Measurements from ENCODE around the gene MEX3C. TPM values are rescaled to one million over a fixed set of nuclear protein-coding genes. Genes with fewer than 3 reads are reported as not detected.

Gene MEX3C
- total and polyA plus RNA-seq, 2 experiments from 2014 or later: 21.0 to 67.3 TPM

DNA sequence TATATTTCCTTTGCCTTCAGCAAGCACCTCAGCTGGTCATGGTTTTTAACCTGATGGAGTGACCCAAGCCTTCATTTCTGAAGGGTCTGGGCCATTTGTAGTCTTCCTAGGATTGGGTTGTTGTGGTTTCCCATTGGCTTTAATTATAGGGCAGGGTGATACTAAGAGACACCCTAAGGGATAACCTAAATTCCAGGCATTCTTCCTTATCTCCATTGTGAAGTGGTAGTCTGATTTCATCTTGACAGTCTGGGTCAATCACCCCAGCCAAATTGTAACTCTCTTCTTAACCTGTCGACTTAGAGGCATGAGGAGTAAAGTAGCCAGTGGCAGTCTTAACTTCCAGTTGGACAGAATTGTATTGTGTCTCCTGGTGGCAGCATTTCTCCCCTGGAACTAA lies 30.2 kb upstream of the MEX3C start:
- Histone ChIP-seq H3K4me2 (no peak overlapping the region), H2AFZ (no peak overlapping the region), H3K9me2 (replicated peaks; ENCODE audit: insufficient read depth) (no peaks in the 10 kb centered on the region), H3K36me3 (replicated peaks; ENCODE audit: insufficient read depth, low read depth) (no peaks in the 10 kb centered on the region), H3K27me3 (no peaks in the 10 kb centered on the region), H3K4me3 (no peak overlapping the region), H3K9me3 (ENCODE audit: low read depth) (no peaks in the 10 kb centered on the region), H3K4me1 (ENCODE audit: insufficient read depth) (no peaks in the 10 kb centered on the region), H4K20me1 (ENCODE audit: insufficient read depth, poor library complexity, severe bottlenecking) (no peaks in the 10 kb centered on the region), H3K79me2 (no peaks in the 10 kb centered on the region), H3K27ac (no peak overlapping the region)
- DNase-seq (ENCODE audit: low spot score): no peak
- no peak for TF ChIP-seq EZH2phosphoT487 (IDR thresholded peaks at IDR 0.05; ENCODE audit: low read depth, severe bottlenecking, unreplicated experiment)
- TF ChIP-seq, protein P1, sequence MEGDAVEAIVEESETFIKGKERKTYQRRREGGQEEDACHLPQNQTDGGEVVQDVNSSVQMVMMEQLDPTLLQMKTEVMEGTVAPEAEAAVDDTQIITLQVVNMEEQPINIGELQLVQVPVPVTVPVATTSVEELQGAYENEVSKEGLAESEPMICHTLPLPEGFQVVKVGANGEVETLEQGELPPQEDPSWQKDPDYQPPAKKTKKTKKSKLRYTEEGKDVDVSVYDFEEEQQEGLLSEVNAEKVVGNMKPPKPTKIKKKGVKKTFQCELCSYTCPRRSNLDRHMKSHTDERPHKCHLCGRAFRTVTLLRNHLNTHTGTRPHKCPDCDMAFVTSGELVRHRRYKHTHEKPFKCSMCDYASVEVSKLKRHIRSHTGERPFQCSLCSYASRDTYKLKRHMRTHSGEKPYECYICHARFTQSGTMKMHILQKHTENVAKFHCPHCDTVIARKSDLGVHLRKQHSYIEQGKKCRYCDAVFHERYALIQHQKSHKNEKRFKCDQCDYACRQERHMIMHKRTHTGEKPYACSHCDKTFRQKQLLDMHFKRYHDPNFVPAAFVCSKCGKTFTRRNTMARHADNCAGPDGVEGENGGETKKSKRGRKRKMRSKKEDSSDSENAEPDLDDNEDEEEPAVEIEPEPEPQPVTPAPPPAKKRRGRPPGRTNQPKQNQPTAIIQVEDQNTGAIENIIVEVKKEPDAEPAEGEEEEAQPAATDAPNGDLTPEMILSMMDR (IDR thresholded peaks at IDR 0.05; ENCODE audit: poor library complexity): no peak
- TF ChIP-seq EZH2 (IDR thresholded peaks at IDR 0.05; ENCODE audit: borderline replicate concordance): no peak
- WGBS (ENCODE audit: low lambda C conversion rate, missing lambda C conversion rate): 52% methylated on average over 1 of the region's 1 CpG

DNA sequence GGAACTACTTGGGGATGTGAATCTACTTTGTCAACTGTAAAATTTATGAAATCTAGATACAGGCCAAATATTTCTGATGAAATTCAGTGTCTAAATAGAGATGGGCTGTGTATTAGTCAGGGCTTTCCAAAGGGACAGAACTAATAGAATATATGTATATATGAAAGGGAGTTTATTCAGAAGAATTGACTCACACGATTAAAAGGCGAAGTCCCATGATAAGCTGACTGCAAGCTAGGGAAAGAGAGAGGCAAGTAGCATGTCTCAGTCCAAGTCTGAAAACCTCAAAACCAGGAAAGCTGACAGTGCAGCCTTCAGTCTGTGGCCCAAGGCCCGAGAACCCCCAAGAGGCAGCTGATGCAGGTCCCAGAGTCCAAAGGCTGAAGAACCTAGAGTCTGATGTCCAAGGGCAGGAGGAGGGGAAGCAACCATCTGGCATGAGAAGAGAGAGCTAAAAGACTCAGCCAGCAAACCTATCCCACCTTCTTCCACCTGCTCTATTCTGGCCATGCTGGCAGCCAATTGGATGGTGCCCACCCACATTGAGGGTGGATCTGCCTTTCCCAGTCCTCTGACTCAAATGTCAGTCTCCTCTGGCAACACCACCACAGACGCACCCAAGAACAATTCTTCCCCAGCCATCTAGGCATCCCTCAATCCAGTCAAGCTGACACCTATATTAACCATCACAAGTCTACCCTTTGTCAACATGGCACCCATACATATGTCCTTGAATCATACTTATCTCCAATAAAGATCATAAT lies 29.3 kb upstream of the MEX3C start:
- TF ChIP-seq, protein P1 (IDR thresholded peaks at IDR 0.05; ENCODE audit: poor library complexity): no peak
- TF ChIP-seq EZH2phosphoT487 (IDR thresholded peaks at IDR 0.05; ENCODE audit: low read depth, severe bottlenecking, unreplicated experiment) (no peak), EZH2 (IDR thresholded peaks at IDR 0.05; ENCODE audit: borderline replicate concordance) (no peak)
- no peak overlapping the region for H2AFZ ChIP-seq
- H3K4me2 ChIP-seq: no peak overlapping the region
- no peaks in the 10 kb centered on the region for H3K79me2 ChIP-seq
- no peaks in the 10 kb centered on the region for H3K36me3 ChIP-seq (replicated peaks; ENCODE audit: insufficient read depth, low read depth)
- DNase-seq (ENCODE audit: low spot score): no peak
- no peak overlapping the region for H3K4me3 ChIP-seq
- 93% methylated on average over 4 of the region's 4 CpGs for WGBS (ENCODE audit: low lambda C conversion rate, missing lambda C conversion rate)
- H3K4me1 ChIP-seq (ENCODE audit: insufficient read depth): no peaks in the 10 kb centered on the region
- no peaks in the 10 kb centered on the region for H3K9me2 ChIP-seq (replicated peaks; ENCODE audit: insufficient read depth)
- H4K20me1 ChIP-seq (ENCODE audit: insufficient read depth, poor library complexity, severe bottlenecking): no peaks in the 10 kb centered on the region
- H3K27ac ChIP-seq: no peak overlapping the region
- no peaks in the 10 kb centered on the region for H3K27me3 ChIP-seq
- no peaks in the 10 kb centered on the region for H3K9me3 ChIP-seq (ENCODE audit: low read depth)

DNA sequence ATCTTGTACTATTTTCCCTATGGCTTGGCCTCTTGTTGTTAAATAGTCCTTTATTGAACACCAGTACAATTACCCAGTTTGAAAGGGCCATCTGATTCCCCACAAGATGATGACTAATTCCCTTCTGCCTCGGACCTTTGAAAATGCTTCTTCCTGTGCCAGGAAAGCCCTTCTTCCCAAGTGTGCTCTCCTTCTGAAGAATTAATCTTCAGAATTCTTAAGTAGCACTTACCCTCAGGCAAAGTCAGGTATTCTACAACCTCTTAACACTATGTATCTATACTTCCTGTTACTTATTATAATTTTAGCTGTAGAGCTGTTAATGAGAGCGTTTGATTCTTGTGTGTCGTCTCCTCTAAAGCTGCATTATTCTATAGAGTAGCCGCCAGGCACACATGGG lies 28.6 kb upstream of the MEX3C start:
- H2AFZ ChIP-seq: no peak overlapping the region
- H3K27me3 ChIP-seq: no peaks in the 10 kb centered on the region
- TF ChIP-seq EZH2phosphoT487 (IDR thresholded peaks at IDR 0.05; ENCODE audit: low read depth, severe bottlenecking, unreplicated experiment) (no peak), EZH2 (IDR thresholded peaks at IDR 0.05; ENCODE audit: borderline replicate concordance) (no peak)
- TF ChIP-seq, protein P1 (IDR thresholded peaks at IDR 0.05; ENCODE audit: poor library complexity): no peak
- H3K4me2 ChIP-seq: no peak overlapping the region
- no peaks in the 10 kb centered on the region for H3K9me3 ChIP-seq (ENCODE audit: low read depth)
- H3K4me3 ChIP-seq: no peak overlapping the region
- H3K79me2 ChIP-seq: no peaks in the 10 kb centered on the region
- WGBS (ENCODE audit: low lambda C conversion rate, missing lambda C conversion rate): 83% methylated on average over 4 of the region's 4 CpGs
- no peaks in the 10 kb centered on the region for H4K20me1 ChIP-seq (ENCODE audit: insufficient read depth, poor library complexity, severe bottlenecking)
- no peak overlapping the region for H3K27ac ChIP-seq
- no peaks in the 10 kb centered on the region for H3K9me2 ChIP-seq (replicated peaks; ENCODE audit: insufficient read depth)
- no peaks in the 10 kb centered on the region for H3K4me1 ChIP-seq (ENCODE audit: insufficient read depth)
- no peaks in the 10 kb centered on the region for H3K36me3 ChIP-seq (replicated peaks; ENCODE audit: insufficient read depth, low read depth)
- DNase-seq (ENCODE audit: low spot score): no peak

All from hepatocyte (in vitro differentiated cells).